GM19035 (cell line): ENCODE results near the gene CCDC112.
"Not testable (repeated sequence)": the region's sequence is repeated elsewhere in the genome, so short reads cannot be mapped to it uniquely, and the experiment has no call there.

Experiments
- ATAC-seq: cut with Tn5 transposase; IDR thresholded peaks from one replicate; pipeline ENCODE4 v1.9.1; 2021; ENCODE audit not compliant: unreplicated experiment

Gene CCDC112

GRCh38 chr5:115262321-115263077 lies 34.0 kb downstream of the CCDC112 start, which contains the start of gene PGGT1B:
Gene PGGT1B, minus strand, starts transcription at chr5:115262877. Its CDS starts 26 bp downstream, at chr5:115262851.
- ATAC-seq: peak; percentile 90

DNA sequence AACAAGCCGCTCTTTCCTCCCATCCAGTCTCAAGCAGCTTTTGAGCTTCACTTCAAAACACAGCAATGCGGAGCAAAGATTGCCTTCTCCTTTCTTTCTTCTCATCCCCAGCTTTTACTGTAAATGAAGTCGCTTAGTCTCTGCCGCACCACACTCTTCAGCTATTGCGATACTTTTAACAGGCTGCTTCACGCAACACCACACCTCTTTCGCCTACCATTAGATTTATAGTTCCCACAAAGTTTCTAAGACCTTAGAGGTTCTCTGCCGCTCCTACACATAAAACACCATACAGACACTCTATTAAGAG lies 34.5 kb downstream of the CCDC112 start:
- ATAC-seq: peak; percentile 36

GRCh38 chr5:115260248-115260647 lies 36.2 kb downstream of the CCDC112 start:
- ATAC-seq: no peak

- no peak for ATAC-seq
Measured at GRCh38 chr5:115257981-115258380, 38.5 kb downstream of the CCDC112 start.

GRCh38 chr5:115249379-115249778 lies 47.1 kb downstream of the CCDC112 start:
- not testable (repeated sequence) for ATAC-seq

GRCh38 chr5:115246361-115246991 lies 50.0 kb downstream of the CCDC112 start:
- peak; percentile 51 for ATAC-seq

GRCh38 chr5:115243412-115243811 lies 53.0 kb downstream of the CCDC112 start:
- ATAC-seq: peak; percentile 74

DNA sequence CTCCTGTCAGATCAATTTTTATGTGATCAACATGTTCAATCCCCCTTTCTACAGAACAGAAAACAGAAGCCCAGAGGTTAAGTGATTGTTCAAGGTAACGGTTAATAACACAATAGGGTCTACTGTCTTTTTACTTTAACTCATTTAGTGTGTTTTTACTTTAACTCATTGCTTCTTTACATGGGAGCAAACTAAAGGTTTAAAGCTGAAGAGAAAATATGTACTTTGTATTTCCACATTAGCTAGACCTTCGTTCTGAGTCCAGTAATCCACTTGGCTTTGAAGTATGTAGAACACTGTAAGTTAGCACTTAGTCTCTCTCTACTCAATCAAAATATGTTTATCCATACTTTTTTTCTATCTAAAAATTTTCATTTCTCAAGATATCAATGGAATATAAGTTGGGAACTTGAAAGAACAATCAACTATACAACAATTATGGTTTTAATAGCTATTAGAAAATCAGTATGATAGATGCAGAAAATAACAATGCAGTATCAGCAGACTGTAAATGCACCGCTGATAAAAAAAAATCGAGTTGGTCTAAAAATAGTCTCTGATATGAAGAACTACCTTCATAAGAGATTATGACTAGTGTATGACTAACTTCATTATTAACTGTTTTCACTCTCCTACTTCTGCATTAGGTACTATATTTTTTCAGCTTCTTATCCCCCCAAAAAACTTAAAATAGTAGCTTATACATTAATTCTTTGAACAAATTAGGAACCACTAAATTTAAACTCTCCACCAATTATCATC lies 54.4 kb downstream of the CCDC112 start:
- ATAC-seq: no peak

GRCh38 chr5:115237066-115237465 lies 59.4 kb downstream of the CCDC112 start:
- no peak for ATAC-seq

DNA sequence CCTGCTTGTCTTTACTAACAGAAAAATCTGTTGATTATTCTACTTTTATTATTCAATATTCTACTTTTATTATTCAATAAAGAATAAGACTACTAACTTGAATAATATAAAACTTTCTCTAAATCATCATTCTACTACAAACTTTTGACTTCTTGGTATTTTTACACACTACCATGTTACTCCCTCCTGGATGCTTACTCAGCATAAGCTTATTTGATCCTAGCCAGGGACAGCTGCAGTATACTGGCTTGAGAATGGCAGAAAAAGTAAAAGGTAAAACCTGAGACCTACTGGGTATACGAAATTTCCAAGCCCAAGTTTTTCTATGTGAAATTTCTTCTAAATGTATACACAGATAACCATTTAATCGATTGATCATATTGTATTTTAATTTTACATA lies 59.9 kb downstream of the CCDC112 start:
- no peak for ATAC-seq

GRCh38 chr5:115231598-115231997 lies 64.9 kb downstream of the CCDC112 start:
- no peak for ATAC-seq

DNA sequence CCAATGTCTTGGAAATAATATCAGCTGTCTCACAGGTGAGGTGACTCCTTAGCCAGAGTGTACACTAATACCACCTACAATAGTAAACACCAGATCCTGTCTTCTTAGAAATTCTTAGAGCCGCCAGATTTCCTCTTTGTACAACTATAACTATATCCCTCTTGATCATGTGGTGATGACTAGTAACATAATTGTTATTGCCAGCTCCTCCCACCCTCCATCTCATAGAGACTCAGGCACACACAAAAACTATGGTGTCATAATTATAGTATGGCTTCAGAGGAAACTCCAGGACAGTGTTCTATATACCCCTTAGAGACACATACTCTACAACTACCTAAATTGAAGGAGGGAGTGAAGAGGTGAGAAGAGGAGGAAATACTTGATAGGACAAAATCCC lies 66.8 kb downstream of the CCDC112 start:
- ATAC-seq: no peak

GRCh38 chr5:115227281-115227680 lies 69.2 kb downstream of the CCDC112 start:
- ATAC-seq: no peak
